Cardiac muscle cell (in vitro differentiated cells and primary cell): ENCODE data around the gene KLHL30. TPM values are rescaled to one million over a fixed set of nuclear protein-coding genes. Genes with fewer than 3 reads are reported as not detected.
A peak's percentile ranks its signal among the peaks of the same experiment; 100 is the strongest.
"Not testable (repeated sequence)": the region's sequence is repeated elsewhere in the genome, so short reads cannot be mapped to it uniquely, and the experiment has no call there.

Experiments used
- DNase-seq, 2 donors: peaks; one replicate each; pipeline versions ENCODE4 v3.0.0 to v3.0.0-alpha.2; 2010 to 2017; ENCODE audit warnings: low read depth in 1 of 2, low spot score in 1 of 2
- H3K27ac ChIP-seq: fragments of 200-600 bp; sonication (generic); 2 replicates; pipeline ENCODE4 v1.5.1; 2016
- H3K27me3 ChIP-seq: fragments of 200-600 bp; sonication (generic); 2 replicates; pipeline ENCODE4 v1.6.0; 2016; ENCODE audit warnings: control low read depth
- H3K36me3 ChIP-seq: fragments of 200-600 bp; sonication (generic); 2 replicates; pipeline ENCODE4 v1.5.1; 2016; ENCODE audit warnings: control low read depth
- H3K4me1 ChIP-seq: fragments of 200-600 bp; sonication (generic); 2 replicates; pipeline ENCODE4 v1.8.1; 2017; ENCODE audit warnings: low read depth, mild to moderate bottlenecking, mixed run types
- H3K4me3 ChIP-seq: fragments of 200-600 bp; sonication (generic); 2 replicates; pipeline ENCODE4 v1.5.1; 2016; ENCODE audit warnings: mild to moderate bottlenecking
- H3K9me3 ChIP-seq: fragments of 200-600 bp; sonication (generic); 2 replicates; pipeline ENCODE4 v1.5.1; 2017; ENCODE audit warnings: low read depth, mild to moderate bottlenecking, control low read depth
- polyA plus RNA-seq: library from polyadenylated mRNA; unstranded; fragments of >200 nt; fragmentation: Nextera tagmentation; extraction: Ambion mirVana; gene quantifications from 2 replicates; pipeline ENCODE4 v1.2.1, GENCODE V29; 2016
- total RNA-seq: library from RNA; depleted of rRNA; stranded (reverse); fragments of >200 nt; gene quantifications from 2 replicates; pipeline ENCODE4 v1.2.3, GENCODE V29; 2016
- TF ChIP-seq, protein P1 (sequence below): IDR thresholded peaks from 2 replicates; pipeline ENCODE4 v1.5.1; 2012; ENCODE audit warnings: low read depth, mild to moderate bottlenecking, low read length

KLHL30 gene
- total and polyA plus RNA-seq, 2 experiments from 2014 or later: 6.7 to 31.7 TPM

- H3K27me3 ChIP-seq: no peaks in the 10 kb centered on the region
- TF ChIP-seq, protein P1, sequence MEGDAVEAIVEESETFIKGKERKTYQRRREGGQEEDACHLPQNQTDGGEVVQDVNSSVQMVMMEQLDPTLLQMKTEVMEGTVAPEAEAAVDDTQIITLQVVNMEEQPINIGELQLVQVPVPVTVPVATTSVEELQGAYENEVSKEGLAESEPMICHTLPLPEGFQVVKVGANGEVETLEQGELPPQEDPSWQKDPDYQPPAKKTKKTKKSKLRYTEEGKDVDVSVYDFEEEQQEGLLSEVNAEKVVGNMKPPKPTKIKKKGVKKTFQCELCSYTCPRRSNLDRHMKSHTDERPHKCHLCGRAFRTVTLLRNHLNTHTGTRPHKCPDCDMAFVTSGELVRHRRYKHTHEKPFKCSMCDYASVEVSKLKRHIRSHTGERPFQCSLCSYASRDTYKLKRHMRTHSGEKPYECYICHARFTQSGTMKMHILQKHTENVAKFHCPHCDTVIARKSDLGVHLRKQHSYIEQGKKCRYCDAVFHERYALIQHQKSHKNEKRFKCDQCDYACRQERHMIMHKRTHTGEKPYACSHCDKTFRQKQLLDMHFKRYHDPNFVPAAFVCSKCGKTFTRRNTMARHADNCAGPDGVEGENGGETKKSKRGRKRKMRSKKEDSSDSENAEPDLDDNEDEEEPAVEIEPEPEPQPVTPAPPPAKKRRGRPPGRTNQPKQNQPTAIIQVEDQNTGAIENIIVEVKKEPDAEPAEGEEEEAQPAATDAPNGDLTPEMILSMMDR: no peak
- H3K27ac ChIP-seq: no peak overlapping the region
- DNase-seq: peak in 1 of 2 donors; percentile 52
- H3K9me3 ChIP-seq: no peaks in the 10 kb centered on the region
- H3K4me3 ChIP-seq: no peak overlapping the region
- no peaks in the 10 kb centered on the region for H3K36me3 ChIP-seq
- peaks cover 11% of the 10 kb centered on the region for H3K4me1 ChIP-seq
These were observed 29.9 kb upstream of the KLHL30 start for GRCh38 chr2:238108423-238109183.

- TF ChIP-seq, protein P1: no peak
- no peaks in the 10 kb centered on the region for H3K36me3 ChIP-seq
- H3K4me1 ChIP-seq: peaks cover 10% of the 10 kb centered on the region
- H3K4me3 ChIP-seq: no peak overlapping the region
- H3K27ac ChIP-seq: no peak overlapping the region
- H3K9me3 ChIP-seq: no peaks in the 10 kb centered on the region
- peaks cover 6% of the 10 kb centered on the region for H3K27me3 ChIP-seq
- no peak for DNase-seq
These were observed 24.9 kb upstream of the KLHL30 start for GRCh38 chr2:238113611-238114010.

- Histone ChIP-seq H3K27me3 (peaks cover 6% of the 10 kb centered on the region), H3K4me3 (no peak overlapping the region), H3K4me1 (peaks cover 2% of the 10 kb centered on the region), H3K36me3 (no peaks in the 10 kb centered on the region), H3K9me3 (no peaks in the 10 kb centered on the region), H3K27ac (no peak overlapping the region)
- TF ChIP-seq, protein P1: no peak
- DNase-seq: no peak
These were observed 24.1 kb upstream of the KLHL30 start for GRCh38 chr2:238114331-238114841.

DNA sequence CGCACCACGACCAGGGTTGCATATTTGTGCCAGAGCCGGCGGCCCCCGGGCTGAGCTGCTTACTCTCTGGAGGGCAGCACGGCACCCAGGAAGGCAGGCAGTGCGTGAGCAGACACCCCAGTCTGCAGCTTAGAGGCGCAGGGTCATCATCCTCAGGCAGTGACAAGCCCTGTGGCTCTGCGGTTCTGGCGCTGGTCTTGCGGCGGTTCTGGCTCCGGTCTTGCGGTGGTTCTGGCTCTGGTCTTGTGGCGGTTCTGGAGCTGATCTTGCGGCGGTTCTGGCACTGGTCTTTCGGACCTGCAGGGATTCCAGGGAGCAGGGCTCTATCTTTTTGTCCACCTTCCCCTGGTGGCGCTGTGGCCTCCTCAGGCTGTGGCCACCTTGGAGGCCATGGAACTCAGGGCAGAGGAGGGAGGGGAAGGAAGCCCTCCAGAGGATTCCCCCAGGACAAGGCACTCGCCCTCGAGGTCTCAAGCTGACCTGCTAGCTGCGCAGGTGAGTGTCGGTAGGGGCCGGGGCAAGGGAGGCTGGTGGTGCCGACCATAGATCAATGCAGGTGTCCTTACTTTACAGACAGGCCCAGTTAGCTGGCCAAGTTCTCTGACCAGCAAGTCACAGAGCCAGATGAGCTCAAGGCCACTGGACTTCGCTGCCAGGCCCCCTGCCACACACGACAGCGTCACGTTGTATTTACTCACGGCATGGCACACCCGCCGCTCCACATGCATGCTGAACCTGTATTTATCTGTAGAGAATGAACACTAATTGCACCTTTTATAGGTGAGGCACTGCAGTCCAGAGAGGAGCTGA lies 23.4 kb upstream of the KLHL30 start:
- peaks cover 6% of the 10 kb centered on the region for H3K27me3 ChIP-seq
- no peak overlapping the region for H3K4me3 ChIP-seq
- no peaks in the 10 kb centered on the region for H3K9me3 ChIP-seq
- H3K4me1 ChIP-seq: no peaks in the 10 kb centered on the region
- TF ChIP-seq, protein P1: no peak
- no peak overlapping the region for H3K27ac ChIP-seq
- H3K36me3 ChIP-seq: no peaks in the 10 kb centered on the region
- no peak for DNase-seq

GRCh38 chr2:238115709-238116108 lies 22.8 kb upstream of the KLHL30 start:
- not testable (repeated sequence) for H3K4me3 ChIP-seq, H3K27ac ChIP-seq, H3K9me3 ChIP-seq

More at GRCh38 chr2:238115709-238116108, 22.8 kb upstream of the KLHL30 start:
- not testable (repeated sequence) for DNase-seq, H3K36me3 ChIP-seq, H3K27me3 ChIP-seq, H3K4me1 ChIP-seq
